CD4-positive, alpha-beta T cell treated with Interleukin-6 at 100 ng/mL for 8 hours (primary cell): ENCODE results near the gene SAA1.

ENCODE experiments used
- DNase-seq: peaks from one replicate; pipeline ENCODE4 v3.0.0-alpha.2; 2020; ENCODE audit warnings: mixed read lengths, low spot score

Gene SAA1

DNA sequence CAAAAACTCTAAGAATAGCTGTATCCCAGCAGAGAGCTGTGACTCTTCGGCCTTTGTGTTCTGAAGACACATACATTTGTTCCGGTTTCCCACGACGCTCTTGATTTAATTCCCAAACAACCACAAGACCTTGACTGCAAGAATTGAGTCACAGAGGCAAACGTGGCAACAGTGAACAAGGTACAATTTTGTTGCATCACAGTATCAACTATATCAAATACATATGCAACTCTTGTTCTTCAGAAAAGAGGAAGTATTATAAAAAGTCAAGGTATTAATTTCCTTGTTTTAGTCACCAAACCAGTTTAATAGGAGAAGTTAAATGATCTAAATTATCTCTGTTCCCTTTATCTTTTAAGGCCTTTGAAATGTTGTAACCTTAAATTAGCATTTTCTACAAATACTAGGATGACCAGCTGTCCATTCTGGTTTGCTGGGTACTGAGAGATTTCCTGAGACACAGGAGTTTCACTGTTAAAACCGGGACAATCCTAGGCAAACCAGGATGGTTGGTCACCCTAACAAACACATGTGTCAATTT lies 44.8 kb downstream of the SAA1 start:
- DNase-seq, result no peak

DNA sequence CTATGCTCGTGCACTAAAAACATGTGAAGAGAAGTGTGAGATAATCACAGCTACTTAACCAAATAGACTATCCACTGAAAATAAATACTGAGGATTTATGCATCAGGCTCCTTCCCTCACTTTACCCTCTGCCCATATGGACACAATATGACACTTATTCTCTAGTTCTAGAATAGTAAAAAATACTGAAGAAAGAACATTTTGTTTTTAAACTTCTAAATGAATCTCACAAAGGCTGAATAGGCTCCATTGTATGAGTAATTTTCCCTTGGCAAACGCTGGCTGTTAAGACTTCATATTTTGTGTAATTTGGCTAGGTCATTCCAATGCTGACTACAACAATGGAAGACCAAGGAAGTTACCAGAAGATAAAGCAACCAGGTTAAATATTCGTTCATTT lies 45.9 kb downstream of the SAA1 start:
- no peak for DNase-seq

DNA sequence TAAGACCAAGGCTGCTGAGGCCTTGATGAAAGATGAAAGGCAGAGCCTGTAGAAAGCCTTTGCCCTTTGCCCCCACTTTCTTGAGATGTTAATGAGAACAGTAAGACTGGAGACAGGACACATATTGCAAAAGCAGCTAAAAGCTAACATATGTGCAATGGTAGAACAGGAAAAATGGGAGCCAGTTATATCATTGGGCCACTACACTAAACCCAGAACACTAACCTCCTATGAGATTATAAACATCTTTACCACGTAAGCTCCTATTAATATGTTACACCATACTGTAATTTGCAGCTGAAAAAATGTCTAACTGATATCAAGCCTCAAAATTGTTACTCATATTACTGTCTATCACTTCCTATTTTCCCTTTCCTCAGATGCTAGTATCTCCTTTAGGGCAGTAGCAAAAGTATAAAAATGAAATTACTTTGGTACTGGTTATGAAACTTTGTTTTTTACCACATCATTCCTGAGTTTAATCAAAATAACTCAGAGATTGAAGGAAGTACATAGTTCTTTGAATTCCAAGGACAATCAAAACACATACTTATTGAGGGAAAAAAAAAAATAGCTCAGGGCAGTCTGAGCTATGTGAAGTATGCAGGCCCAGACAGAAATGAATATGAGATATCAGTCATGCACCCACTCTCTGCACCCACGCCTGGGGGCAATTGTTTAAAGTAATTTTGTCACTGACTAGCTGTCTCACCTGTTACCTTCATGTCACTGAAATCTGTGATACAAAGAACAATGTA lies 46.8 kb downstream of the SAA1 start:
- no peak for DNase-seq

DNA sequence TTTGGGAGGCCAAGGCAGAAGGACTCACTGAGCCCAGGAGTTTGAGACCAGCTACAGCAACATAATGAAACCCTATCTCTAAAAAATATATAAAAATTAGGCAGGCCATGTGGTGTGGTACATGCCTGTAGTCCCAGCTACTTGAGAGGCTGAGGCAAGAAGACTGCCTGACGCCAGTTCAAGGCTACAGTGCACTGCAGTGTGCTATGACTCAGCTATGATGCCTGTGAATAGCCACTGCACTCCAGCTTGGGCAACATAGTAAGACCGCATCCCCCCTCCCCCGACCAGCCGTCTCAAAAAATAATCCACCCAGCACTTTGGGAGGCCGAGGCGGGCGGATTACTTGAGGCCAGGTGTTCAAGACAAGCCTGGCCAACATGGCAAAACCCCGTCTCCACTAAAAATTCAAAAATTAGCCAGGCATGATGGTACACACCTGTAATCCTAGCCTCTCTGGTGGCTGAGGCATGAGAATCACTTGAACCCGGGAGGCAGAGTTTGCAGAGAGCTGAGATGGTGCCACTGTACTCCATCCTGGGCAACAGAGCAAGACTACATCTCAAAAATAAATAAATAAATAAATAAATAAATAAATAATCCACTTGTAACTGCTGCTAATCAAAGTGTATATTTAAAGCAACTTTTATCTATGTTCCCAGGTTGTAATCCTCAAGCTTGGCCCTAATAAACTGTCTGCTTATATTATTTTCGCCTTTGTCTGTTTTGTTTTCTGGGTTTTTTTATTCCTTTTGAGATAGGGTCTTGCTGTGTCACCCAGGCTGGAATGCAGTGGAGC lies 48.1 kb downstream of the SAA1 start:
- no peak for DNase-seq

DNA sequence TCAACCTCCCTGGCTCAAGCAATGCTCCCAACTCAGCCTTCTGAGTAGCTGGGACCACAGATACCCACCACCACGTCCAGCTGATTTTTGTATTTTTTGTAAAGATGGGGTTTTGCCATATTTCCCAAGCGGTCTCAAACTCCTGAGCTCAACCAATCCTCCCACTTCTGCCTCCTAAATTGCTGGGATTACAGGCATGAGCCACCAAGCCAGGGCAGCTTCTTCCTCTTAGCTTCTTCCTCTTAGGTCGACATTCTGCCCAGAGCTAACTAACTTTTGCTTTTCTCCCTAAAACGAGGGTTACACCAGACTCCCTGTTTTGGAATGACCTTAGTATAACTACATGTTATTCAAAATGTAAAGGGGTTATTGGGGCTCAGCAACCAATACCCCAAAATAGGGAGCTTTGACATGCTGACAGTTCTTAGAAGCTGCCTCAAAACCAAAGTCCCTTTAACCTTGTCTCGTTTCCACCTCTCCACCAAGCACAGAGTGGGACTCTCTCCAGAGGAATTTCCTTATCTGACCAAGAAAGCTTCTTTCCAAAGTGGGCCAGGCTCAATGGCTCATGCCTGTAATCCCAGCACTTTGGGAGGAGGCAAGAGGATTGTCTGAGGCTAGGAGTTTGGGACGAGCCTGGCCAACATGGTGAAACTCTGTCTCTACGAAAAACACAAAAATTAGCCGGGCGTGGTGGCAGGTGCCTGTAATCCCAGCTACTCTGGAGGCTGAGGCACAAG lies 48.9 kb downstream of the SAA1 start:
- no peak for DNase-seq

DNA sequence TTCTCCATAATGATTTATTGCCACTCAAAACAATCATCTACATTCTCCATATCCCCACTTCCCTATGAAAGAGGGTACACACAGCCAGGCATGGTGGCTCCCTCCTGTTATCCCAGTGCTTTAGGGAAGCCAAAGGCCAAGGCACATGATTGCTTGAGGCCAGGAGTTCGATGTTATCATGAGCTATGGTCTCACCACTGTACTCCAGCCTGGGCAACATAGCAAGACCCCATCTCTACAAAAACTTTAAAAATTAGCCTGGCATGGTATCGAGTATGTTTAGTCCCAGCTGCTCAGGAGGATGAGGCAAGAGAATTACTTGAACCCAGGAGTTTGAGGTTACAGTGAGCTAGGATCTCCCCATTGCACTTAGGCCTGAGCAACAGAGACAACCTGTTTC lies 49.8 kb downstream of the SAA1 start:
- DNase-seq, result no peak

DNA sequence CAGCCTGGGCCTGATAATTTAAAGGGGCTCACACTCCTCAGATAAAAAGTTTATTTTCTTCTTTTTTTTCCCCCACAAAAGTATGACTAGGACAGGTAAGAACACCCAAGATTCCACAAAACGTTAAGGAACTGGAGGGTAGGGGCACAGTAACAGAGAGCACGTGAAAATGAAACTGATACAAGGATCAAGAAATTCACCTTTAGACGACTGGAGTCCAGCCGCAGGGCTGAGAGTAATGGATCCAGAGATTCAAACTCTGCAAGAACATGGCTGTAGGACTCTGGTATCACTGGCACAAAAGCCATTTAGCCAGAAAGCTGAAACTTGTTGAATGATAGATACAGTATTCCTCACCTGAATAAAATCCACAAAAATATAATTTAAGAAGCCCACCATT lies 51.5 kb downstream of the SAA1 start:
- DNase-seq, result no peak
